ENCODE measurements around the gene CD52. TPM values are rescaled to one million over a fixed set of nuclear protein-coding genes. Genes with fewer than 3 reads are reported as not detected.
"Not testable (repeated sequence)": the region's sequence is repeated elsewhere in the genome, so short reads cannot be mapped to it uniquely, and the experiment has no call there.

CD52 gene
- polyA plus RNA-seq, 3 donors = 3.3 to 6.7 (median 4.7) TPM

- no peak for DNase-seq
These were observed 35.3 kb upstream of the CD52 start for GRCh38 chr1:26282401-26282918.

GRCh38 chr1:26283279-26283853 is 34.4 kb upstream of the CD52 start:
- no peak for DNase-seq

GRCh38 chr1:26283871-26284596 is 33.7 kb upstream of the CD52 start:
- no peak for DNase-seq

- no peak for DNase-seq
These were observed 33.0 kb upstream of the CD52 start for GRCh38 chr1:26284597-26285347.

GRCh38 chr1:26285366-26286063 is 32.2 kb upstream of the CD52 start:
- no peak for DNase-seq

- no peak for DNase-seq
These were observed 31.7 kb upstream of the CD52 start for GRCh38 chr1:26286064-26286416.

GRCh38 chr1:26287033-26287711 is 30.6 kb upstream of the CD52 start:
- no peak for DNase-seq

GRCh38 chr1:26287811-26288210 is 29.9 kb upstream of the CD52 start:
- no peak for DNase-seq

GRCh38 chr1:26288311-26288941 is 29.3 kb upstream of the CD52 start:
- DNase-seq = no peak

GRCh38 chr1:26289158-26290059 is 28.3 kb upstream of the CD52 start:
- DNase-seq = no peak

GRCh38 chr1:26290122-26290881 is 27.5 kb upstream of the CD52 start:
- DNase-seq = no peak

GRCh38 chr1:26290882-26291261 is 26.9 kb upstream of the CD52 start:
- no peak for DNase-seq

GRCh38 chr1:26291433-26291832 is 26.3 kb upstream of the CD52 start:
- DNase-seq = no peak

- DNase-seq = no peak
These were observed 25.8 kb upstream of the CD52 start for GRCh38 chr1:26291939-26292338.

- DNase-seq = not testable (repeated sequence)
These were observed 25.0 kb upstream of the CD52 start for GRCh38 chr1:26292735-26293134.

- DNase-seq = no peak
These were observed 23.8 kb upstream of the CD52 start for GRCh38 chr1:26293911-26294463.

GRCh38 chr1:26295194-26296138 is 22.3 kb upstream of the CD52 start:
- DNase-seq = no peak
